WTC11 (cell line): ENCODE results near the gene SSNA1. TPM values are rescaled to one million over a fixed set of nuclear protein-coding genes. Genes with fewer than 3 reads are reported as not detected.

Experiments
- ATAC-seq: fragments of 200-7000 bp; cut with Tn5 transposase; 2 replicates; pipeline ENCODE4 v1.10.0; 2021; ENCODE audit warnings: mild to moderate bottlenecking, moderate library complexity
- CTCF ChIA-PET: fragments of 300-600 bp; sonication (Branson Sonifier 250); formaldehyde crosslinking; loops from one replicate; lab custom pipeline; 2021; ENCODE audit warnings: antibody characterized with exemption; lab: Charles Lee
- POLR2A ChIA-PET: fragments of 350-600 bp; sonication (Branson Sonifier 250); formaldehyde crosslinking; loops from one replicate; lab custom pipeline; 2021; ENCODE audit warnings: antibody characterized with exemption; lab: Charles Lee
- DNase-seq: peaks from one replicate; pipeline ENCODE4 v3.0.0; 2021; ENCODE audit warnings: low spot score
- H3K27ac Mint-ChIP-seq: 2 replicates; pipeline ENCODE4 v1.8.0; 2021; ENCODE audit warnings: mixed read lengths
- H3K27me3 Mint-ChIP-seq: 2 replicates; pipeline ENCODE4 v1.8.0; 2021; ENCODE audit warnings: low read depth, mild to moderate bottlenecking, moderate library complexity, mixed read lengths
- H3K36me3 Mint-ChIP-seq: 2 replicates; pipeline ENCODE4 v1.8.0; 2021; ENCODE audit warnings: mixed read lengths
- H3K4me1 Mint-ChIP-seq: 2 replicates; pipeline ENCODE4 v1.8.0; 2022; ENCODE audit warnings: mixed read lengths
- H3K4me3 Mint-ChIP-seq: 2 replicates; pipeline ENCODE4 v1.8.0; 2021; ENCODE audit warnings: mild to moderate bottlenecking, moderate library complexity, mixed read lengths
- H3K9me3 Mint-ChIP-seq: 2 replicates; pipeline ENCODE4 v1.8.0; 2021; ENCODE audit warnings: mixed read lengths
- ARID4B ChIP-seq: sonication (generic); formaldehyde crosslinking; IDR thresholded peaks from 2 replicates; pipeline ENCODE4 v1.8.0; 2023; ENCODE audit warnings: missing genetic modification reagents, mild to moderate bottlenecking, borderline replicate concordance
- ATF2 ChIP-seq: sonication (generic); formaldehyde crosslinking; IDR thresholded peaks from 2 replicates; pipeline ENCODE4 v1.8.1; 2022; ENCODE audit warnings: low read depth, missing genetic modification reagents, borderline replicate concordance
- CDX4 ChIP-seq: fragments of 250-450 bp; sonication (Bioruptor Pico); IDR thresholded peaks from 2 replicates; pipeline ENCODE4 v1.9.0; 2021; ENCODE audit warnings: moderate library complexity, mild to moderate bottlenecking, inconsistent platforms, borderline replicate concordance
- CREB1 ChIP-seq: sonication (generic); formaldehyde crosslinking; IDR thresholded peaks from 2 replicates; pipeline ENCODE4 v1.8.0; 2023; ENCODE audit warnings: mild to moderate bottlenecking, missing genetic modification reagents
- ELF4 ChIP-seq: sonication (generic); formaldehyde crosslinking; IDR thresholded peaks from 2 replicates; pipeline ENCODE4 v1.8.1; 2022; ENCODE audit warnings: low read depth, mild to moderate bottlenecking, moderate library complexity, missing genetic modification reagents
- HMGA2 ChIP-seq: fragments of 250-450 bp; sonication (Bioruptor Pico); IDR thresholded peaks from 2 replicates; pipeline ENCODE4 v1.4.0; 2021; ENCODE audit warnings: mild to moderate bottlenecking, moderate library complexity
- IRF1 ChIP-seq: sonication (generic); formaldehyde crosslinking; IDR thresholded peaks from 2 replicates; pipeline ENCODE4 v1.8.0; 2023; ENCODE audit warnings: missing genetic modification reagents
- IRF2 ChIP-seq: sonication (generic); formaldehyde crosslinking; IDR thresholded peaks from 2 replicates; pipeline ENCODE4 v1.8.0; 2022; ENCODE audit warnings: low read depth, missing genetic modification reagents, borderline replicate concordance
- KAT7 ChIP-seq: sonication (generic); formaldehyde crosslinking; IDR thresholded peaks from 2 replicates; pipeline ENCODE4 v1.8.1; 2023; ENCODE audit warnings: missing genetic modification reagents, mild to moderate bottlenecking, borderline replicate concordance
- NFATC4 ChIP-seq: fragments of 250-450 bp; sonication (Bioruptor Pico); IDR thresholded peaks from 2 replicates; pipeline ENCODE4 v1.9.0; 2021; ENCODE audit warnings: mild to moderate bottlenecking
- NR2C2 ChIP-seq: sonication (generic); formaldehyde crosslinking; IDR thresholded peaks from 2 replicates; pipeline ENCODE4 v1.8.0; 2022; ENCODE audit warnings: mild to moderate bottlenecking, missing genetic modification reagents
- NR3C1 ChIP-seq: sonication (generic); formaldehyde crosslinking; conservative IDR thresholded peaks from 2 replicates; pipeline ENCODE4 v1.8.1; 2023; ENCODE audit warnings: low read depth, mild to moderate bottlenecking, missing genetic modification reagents
- USF1 ChIP-seq: sonication (generic); formaldehyde crosslinking; IDR thresholded peaks from 2 replicates; pipeline ENCODE4 v1.8.0; 2022; ENCODE audit warnings: mild to moderate bottlenecking, missing genetic modification reagents
- ZNF425 ChIP-seq: fragments of 250-450 bp; sonication (Bioruptor Pico); conservative IDR thresholded peaks from 2 replicates; pipeline ENCODE4 v1.9.0; 2021; ENCODE audit warnings: mild to moderate bottlenecking
- ZNF512 ChIP-seq: sonication (generic); formaldehyde crosslinking; IDR thresholded peaks from 2 replicates; pipeline ENCODE4 v1.8.1; 2022; ENCODE audit warnings: missing genetic modification reagents, borderline replicate concordance
- ZNF532 ChIP-seq: fragments of 250-450 bp; sonication (Bioruptor Pico); IDR thresholded peaks from 2 replicates; pipeline ENCODE4 v1.9.0; 2021; ENCODE audit warnings: mild to moderate bottlenecking, borderline replicate concordance
- total RNA-seq: library from RNA; stranded (reverse); gene quantifications from 3 replicates; pipeline ENCODE4 v1.2.3, GENCODE V29; 2021

Gene SSNA1
- total RNA-seq, 1 experiment from 2014 or later = 102 TPM

- Mint-ChIP-seq H3K9me3 (no peaks in the 10 kb centered on the region), H3K27me3 (no peaks in the 10 kb centered on the region), H3K4me1 (peaks cover 13% of the 10 kb centered on the region), H3K4me3 (no peak overlapping the region), H3K36me3 (no peaks in the 10 kb centered on the region), H3K27ac (no peak overlapping the region)
- DNase-seq = no peak
- ATAC-seq = no peak
- CTCF ChIA-PET = interaction anchor here (0.5 to 4.6 kb wide), 8 partner anchors 9 to 187 kb away, joined by 3 to 143 read pairs (median 3); partner anchors contain the start of genes CYSRT1, NPDC1, RNF208 and RNF224
- no peak for TF ChIP-seq ATF2 (CRISPR knock-in tag)
- no peak for TF ChIP-seq KAT7 (CRISPR knock-in tag)
- TF ChIP-seq HMGA2 = no peak
- no peak for TF ChIP-seq USF1
- no peak for TF ChIP-seq ZNF512 (CRISPR knock-in tag)
- no peak for TF ChIP-seq ELF4 (CRISPR knock-in tag)
- no peak for TF ChIP-seq CREB1 (CRISPR knock-in tag)
- no peak for TF ChIP-seq ZNF532 (CRISPR knock-in tag)
- no peak for TF ChIP-seq CDX4
- no peak for TF ChIP-seq ARID4B (CRISPR knock-in tag)
- no peak for TF ChIP-seq IRF2 (CRISPR knock-in tag)
- no peak for TF ChIP-seq IRF1 (CRISPR knock-in tag)
- no peak for TF ChIP-seq NFATC4
- no peak for TF ChIP-seq ZNF425 (CRISPR knock-in tag)
- TF ChIP-seq NR2C2 (CRISPR knock-in tag) = no peak
- TF ChIP-seq NR3C1 (CRISPR knock-in tag) = no peak
- POLR2A ChIA-PET = no interaction called here
Measured at GRCh38 chr9:137233143-137233980, 44.9 kb downstream of the SSNA1 start.
